GM19372 (cell line): Measurements from ENCODE around the gene CCDC148.
"Not testable (repeated sequence)": the region's sequence is repeated elsewhere in the genome, so short reads cannot be mapped to it uniquely, and the experiment has no call there.

Source experiments
- ATAC-seq: cut with Tn5 transposase; IDR thresholded peaks from one replicate; pipeline ENCODE4 v1.9.1; 2021; ENCODE audit warnings: mild to moderate bottlenecking, low read depth, moderate library complexity; ENCODE audit not compliant: unreplicated experiment

CCDC148 gene

DNA sequence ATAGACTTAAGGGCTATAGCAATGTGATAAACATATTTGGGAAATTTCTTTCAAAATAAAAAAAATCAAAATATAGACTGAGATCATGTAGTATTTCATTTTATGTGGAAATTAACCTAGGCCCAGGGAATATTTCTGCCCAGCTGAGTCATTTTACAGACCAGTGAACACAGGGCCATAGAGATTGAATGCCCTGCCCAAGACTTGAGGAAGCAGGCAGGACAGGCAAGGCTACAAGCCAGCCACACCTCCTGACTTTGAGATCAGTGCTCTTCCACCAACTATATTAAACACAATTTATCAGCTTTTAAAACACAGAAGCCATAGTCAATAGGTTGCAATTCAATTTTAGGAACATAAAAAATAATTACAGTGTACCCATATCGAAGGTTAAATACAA is 12.9 kb downstream of the CCDC148 start:
- no peak for ATAC-seq

DNA sequence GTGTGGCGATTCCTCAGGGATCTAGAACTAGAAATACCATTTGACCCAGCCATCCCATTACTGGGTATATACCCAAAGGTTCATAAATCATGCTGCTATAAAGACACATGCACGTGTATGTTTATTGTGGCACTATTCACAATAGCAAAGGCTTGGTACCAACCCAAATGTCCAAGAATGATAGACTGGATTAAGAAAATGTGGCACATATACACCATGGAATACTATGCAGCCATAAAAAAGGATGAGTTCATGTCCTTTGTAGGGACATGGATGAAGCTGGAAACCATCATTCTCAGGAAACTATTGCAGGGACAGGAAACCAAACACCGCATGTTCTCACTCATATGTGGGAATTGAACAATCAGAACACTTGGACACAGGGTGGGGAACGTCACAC is 17.5 kb downstream of the CCDC148 start:
- ATAC-seq, result not testable (repeated sequence)

DNA sequence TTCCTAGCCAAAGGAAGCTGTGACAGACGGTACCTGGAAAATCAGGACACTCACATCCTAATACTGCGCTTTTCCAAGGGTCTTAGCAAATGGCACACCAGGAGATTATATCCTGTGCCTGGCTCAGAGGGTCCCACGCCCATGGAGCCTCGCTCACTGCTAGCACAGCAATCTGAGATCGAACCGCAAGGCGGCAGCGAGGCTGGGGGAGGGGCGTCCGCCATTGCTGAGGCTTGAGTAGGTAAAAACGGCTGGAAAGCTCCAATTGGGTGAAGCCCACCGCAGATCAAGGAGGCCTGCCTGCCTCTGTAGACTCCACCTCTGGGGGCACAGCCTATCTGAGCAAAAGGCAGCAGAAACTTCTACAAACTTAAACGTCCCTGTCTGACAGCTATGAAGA is 22.8 kb downstream of the CCDC148 start:
- not testable (repeated sequence) for ATAC-seq

DNA sequence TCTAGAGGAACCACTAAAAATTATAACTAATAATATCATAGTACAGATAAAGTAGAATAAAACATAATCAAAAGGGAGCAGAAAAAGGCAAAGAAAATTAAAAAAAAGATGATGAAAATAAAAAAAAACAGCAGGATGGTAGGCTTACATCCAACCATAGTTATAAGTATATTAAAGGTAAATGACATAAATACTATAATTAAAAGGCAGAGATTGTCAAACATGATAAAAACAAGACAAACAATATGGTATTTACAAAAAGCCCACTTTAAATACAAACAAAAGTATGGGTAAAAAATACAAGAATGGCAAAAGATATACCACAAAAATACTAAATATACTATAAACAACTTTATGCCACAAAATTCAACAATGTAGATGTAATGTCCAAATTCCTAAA is 24.4 kb downstream of the CCDC148 start:
- ATAC-seq, result no peak

DNA sequence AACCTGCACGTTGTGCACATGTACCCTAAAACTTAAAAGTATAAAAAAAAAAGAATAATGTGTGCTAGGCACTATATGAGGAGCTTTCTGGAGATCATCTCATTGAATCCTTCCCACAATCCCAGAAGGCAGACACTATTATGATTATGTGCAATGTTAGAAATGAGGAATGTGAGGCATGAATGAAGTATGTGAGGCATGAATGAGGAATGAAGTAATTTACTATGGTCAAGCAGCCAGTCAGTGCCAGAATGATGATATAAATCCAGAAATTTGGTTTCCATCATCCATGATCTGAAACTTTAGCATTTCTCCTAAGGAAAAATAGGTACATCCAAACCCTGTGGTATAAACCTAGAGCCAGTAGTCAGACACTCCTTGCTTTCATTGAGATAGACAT is 42.0 kb downstream of the CCDC148 start:
- ATAC-seq, result no peak

DNA sequence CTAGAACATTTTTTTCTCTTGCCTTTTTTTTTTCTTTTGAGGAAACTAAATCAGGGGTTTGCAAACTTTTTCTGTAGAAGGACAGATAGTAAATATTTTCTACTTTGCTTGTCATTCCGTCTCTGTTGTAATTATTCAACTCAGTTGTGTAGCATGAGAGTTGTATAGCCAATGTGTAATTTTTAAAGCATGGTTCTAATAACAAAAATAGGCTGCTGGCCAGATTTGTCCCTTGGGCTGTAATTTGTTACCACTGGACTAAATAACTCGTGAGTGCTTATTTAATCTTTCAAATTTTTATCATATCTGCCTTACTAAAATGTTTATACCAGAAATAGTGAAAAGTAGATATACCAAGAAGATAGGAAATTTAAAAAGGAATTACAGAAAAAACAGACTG is 43.0 kb downstream of the CCDC148 start:
- no peak for ATAC-seq

DNA sequence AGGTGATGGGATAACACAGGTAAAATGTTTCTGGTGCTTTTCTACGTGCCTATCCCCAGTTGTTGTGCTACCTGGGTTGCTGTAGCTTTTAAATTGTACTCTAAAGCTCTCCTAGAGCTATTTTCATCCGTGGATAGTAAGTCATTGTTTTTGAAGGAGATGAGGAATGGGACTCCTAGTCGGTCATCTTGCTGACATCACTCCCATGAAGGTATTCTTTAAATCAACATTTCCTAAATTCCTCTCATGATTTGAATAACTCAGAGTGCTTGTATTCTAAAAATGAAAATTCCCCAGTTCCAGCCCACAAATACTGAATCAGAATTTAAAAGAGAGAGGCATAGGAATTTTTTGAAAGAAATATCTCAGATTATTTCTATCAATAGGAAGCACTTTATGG is 44.3 kb downstream of the CCDC148 start:
- ATAC-seq, result no peak

DNA sequence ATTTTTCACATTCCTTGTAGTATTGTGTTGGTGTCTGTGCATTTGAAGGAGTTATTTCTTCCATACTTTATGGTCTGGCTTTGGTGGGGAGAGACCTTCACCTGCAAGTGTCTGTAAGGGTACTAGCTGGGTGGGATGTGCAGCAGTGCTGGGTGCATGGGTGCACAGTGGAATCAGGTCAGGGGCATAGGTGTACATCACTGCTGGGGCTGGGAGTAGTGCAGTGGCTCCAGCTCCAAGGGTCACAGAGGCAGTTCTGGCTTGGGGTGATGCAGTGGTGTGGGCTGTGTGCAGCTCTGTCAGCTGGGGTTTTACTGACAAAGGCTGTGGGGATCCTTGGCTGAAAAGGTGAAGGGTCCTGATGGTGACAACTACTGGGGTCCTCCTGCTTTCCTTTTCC is 44.8 kb downstream of the CCDC148 start:
- no peak for ATAC-seq

DNA sequence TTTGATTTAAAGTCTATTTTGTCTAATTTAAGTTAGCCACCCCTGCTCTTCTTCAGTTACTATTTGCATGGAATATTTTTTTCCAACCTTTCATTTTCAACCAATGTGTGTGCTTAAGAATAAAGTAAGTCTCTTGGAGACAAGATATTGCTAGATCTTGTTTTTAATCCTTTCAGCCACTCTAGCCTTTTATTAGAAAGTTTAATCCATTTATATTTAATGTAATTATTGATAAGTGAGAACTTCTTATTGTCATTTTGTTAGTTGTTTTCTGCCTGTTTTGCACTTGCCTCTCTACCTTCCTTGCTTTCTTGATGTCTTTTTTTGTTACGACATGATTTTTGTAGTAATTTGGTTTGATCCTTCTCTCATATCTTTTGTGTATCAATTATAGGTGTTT is 46.4 kb downstream of the CCDC148 start:
- ATAC-seq, result no peak

DNA sequence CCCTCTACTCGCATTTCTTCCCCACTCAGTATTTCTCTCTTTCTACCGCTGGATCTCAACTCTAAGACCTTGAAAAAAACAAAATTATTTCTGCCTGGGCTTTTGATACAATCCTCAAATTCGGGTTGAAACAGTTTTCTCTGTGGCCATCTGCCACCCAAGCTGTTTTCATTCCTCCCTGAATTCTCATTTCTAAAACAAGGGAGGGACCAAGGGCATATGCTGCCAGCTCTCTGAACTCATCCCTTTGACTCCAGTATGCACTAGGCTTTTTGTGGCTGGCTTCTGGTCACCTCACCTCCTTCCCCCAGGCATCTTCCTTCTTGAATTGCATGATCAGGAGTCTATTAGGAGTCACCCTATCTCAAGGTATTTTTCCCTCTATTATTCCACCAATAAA is 49.5 kb downstream of the CCDC148 start:
- no peak for ATAC-seq

DNA sequence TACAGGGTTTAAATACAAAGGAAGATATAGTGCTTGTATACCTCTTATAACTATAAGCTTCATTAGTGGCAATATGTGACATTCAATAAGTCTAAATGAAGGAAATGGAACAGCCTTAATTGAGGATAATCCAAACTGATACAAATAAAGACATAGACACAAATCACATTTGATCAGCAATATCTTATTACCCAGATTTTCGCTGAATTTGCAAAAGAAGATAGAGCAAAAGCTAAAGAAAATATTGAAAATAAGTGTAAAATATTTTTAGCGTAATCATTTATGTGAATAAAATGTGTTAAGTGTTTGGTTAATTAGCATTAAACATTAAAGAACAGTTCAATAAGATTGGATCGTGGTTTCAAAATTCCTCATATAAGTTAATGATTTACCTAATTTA is 51.2 kb downstream of the CCDC148 start:
- ATAC-seq, result no peak

DNA sequence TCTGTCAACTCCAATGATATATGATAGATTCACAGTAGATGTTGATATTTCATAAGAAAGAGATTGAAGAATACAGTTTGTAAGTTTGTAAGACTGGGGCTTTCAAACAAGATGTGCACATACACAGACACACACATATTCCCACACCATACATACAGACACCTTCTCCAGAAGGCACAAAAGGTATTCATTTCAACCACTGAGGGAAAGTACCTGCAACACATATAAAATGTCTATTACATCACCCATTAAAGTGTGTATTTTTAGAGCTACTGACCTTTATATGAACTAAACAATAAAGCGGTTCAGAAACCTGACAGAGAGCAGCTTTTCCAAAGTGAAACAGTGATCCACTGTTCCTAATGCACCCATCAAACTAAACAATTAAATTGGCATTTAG is 53.3 kb downstream of the CCDC148 start:
- ATAC-seq, result no peak

DNA sequence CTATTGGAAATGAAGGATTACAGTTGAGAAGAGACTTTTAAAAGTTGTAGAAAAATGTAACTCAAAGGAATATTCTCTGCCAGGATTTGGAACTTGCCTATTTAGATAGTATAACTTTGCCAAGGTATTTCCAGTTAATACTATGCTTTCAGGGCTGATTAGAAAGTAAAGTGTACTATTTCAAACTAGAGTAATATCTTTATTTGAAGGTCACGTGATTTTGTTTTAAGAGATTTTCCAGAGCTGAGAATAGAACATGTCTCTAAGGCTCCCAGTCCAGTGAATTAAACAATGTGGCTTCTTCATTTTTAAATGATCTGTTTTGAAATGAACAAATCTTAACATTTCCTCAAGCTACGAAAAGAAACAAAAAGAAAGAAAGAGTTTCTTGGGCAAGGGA is 53.9 kb downstream of the CCDC148 start:
- ATAC-seq, result no peak

DNA sequence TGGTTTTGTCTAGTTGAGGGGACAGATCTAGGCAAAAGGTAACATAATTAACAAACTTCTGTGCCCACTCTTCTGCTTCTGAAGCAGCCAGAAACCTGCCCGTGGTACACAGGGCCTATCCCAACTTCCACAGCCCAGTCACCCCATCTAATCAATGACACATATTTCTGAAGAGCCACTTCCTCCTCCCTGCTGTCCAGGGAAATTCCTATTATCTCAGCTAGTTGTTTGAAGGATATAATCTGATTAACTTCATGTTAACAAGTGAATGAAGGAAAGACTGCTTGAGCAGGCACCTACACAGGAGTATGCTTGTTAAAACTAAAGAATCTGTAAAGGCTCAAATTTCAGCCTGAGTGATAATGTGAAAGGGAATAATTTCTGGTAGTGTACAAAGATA is 61.4 kb downstream of the CCDC148 start:
- no peak for ATAC-seq

DNA sequence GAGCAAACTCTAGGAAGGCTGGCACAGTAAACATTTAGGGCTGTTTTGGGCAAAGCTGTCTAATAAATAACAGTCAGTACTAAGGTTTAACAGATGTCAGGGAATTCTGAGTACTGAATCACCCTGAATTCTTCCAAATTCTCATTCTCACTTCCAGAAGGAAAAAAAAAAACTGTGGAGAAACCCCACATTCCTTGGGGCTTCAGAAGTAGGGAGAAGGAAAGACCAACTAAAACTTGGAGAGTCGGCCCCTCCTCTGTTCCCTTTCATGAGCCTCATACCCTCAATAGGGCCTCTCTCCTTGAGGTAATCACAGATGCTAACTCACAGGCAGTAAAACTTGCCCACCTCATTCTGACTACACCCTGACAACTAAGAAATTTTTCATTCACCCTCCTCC is 62.1 kb downstream of the CCDC148 start:
- no peak for ATAC-seq

DNA sequence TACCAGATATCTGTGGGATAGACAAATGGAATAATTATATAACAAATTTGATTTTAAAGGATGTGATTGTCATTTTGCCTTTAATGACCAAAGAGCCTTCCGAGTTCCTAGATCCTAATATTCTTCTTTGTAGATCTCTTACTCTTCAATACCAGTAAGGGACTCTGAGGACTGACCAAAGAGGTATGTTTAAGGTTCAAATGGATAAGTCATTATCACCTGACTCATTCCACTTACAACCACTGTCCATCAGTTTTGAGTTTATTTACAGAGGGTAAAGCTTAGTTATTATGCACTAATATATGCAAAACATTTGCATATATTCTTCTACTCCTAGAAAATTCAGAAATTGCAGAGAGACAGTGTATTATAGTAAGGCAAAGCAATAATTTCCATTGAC is 62.7 kb downstream of the CCDC148 start:
- ATAC-seq, result no peak

DNA sequence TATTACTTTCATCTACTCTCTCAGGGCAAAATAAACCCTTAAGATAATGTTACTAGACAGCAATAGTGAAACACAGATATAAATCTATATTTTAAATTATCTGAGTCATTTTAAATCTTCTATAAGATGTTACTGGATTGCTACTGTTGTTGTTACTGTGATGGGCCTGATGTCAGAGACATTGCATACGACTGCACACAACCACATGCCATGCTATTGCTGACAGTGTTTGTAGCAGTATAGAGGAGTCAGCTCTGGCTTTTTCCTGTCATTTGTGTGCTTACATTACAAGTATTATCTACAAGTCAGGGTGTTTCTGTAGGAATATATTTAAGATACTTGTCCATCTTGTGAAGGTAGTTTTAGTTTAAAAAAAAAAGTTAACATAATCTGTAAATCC is 63.9 kb downstream of the CCDC148 start:
- ATAC-seq, result no peak

DNA sequence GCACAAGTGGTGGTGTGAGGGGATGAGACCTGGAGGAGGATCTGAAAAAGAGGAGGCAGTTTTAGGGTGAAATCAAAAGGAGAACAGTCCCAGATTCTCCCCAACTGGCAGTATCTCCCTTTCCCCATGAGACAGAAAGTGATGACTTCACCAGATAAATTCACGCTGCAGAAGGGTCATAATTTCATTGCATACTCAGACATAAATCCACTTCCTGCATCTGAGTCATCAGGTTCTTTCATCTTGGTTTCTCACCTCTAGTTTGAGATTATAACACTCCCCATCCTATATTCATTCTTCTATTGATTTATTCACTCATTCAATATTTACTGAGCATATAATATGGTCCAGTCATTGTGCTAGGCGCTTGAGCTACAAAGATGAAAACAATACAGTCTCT is 64.7 kb downstream of the CCDC148 start:
- ATAC-seq, result no peak

DNA sequence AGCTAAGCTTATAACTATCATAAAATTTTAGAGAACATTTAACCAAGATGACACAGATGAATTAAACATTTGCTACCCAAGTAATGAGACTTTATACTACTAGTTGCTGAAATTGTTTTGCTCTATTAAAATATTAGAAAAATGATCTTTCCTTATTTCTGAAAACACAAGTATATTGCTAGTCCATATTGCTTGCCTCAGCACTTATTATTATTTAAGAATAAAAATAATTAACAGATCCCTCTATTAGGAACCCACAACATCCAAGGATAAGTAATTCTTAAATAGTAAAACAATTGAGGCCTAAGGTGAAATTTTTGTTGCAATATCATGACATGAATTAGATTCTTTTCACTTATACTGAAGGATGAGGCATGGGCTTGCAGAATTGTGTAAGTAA is 65.2 kb downstream of the CCDC148 start:
- no peak for ATAC-seq

DNA sequence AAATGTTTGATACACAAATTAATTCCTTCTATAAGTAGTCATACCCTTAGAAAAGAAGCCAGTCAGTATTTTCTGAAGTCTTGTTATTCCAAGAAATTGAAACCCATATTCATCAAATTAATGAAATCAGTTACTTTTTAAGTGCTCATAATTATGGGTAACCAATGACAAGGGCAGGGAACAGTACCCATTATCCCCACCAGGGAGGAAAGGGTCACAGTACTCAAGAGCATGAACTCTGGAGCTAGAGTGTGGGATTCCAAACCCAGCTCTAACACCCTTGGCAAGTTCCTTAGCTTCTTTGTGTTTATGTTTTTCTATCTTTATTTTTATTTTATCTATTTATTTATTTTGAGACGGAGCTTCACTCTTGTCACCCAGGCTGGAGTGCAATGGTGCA is 68.4 kb downstream of the CCDC148 start:
- no peak for ATAC-seq

DNA sequence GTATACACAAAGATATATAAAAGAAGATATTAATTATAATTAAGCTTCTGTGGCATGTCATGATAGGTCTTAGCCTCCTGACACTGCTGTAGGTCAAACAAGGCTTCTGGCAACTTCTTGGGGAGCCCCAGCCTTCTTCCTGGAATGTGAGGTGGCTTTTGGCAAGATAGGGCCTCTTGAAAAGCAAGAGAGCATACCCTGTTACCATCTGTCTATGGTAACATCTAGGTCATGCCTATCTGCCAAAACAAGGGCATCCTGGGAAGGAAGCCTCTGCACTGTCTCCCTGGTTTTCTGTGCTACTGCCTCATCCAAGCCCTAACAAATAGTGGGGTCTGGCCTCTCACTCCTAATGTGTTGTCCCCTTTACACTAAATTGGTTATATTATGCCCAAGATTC is 70.9 kb downstream of the CCDC148 start:
- ATAC-seq, result no peak

DNA sequence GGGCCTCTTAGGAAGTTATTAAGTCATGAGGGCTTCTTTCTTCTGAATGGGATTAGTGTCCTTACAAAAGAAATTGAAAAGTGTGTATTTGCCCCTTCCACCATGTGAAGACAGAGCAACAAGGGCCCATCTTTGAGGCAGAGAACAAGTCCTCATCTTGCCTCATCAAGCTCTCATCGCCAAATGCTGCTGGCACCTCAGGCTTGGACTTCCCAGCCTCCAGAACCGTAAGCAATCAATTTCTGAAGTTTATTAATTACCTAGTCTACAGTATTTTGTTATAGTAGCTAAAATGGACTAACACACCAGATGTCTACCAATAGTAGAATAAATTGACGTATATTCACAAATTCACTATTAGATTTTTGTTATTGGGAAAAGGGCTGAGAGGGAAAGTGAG is 74.6 kb downstream of the CCDC148 start:
- ATAC-seq, result no peak

DNA sequence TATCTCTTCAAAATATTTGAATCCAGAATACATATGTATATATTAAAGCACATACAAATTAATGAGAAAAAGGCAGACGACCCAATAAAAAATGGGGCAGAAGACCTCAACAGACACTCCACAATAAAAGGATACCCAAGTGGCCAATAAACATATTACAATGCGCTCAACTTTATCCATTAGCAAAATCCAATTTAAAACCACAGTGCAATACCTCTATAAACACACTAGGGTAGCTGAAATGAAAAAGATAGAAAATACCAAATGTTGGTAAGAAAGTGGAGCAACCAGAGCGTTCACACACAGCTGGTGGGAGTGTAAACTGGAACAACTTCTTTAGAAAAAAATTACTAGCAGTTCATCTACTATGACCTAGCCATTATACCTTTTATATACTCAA is 75.3 kb downstream of the CCDC148 start:
- ATAC-seq, result no peak

DNA sequence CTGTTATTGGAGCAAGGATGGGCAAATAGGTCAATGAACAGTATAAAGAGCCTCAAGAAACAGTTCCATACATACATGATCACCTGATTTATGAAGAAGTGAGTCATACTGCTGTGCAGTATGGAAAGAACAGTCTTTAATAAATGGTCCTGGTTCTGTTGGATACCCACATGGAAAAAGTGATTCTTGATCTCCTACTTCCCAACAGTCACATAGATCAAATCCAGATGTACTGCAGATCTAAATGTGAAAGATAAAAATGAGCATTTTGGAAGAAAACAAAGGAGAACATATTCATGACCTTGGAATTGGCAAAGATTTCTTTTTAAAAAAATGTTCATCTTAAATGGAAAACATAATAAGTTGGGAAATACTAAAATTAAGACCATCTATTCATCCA is 75.8 kb downstream of the CCDC148 start:
- no peak for ATAC-seq
